PC-3 (cell line): ENCODE measurements around the gene CAMK2A. TPM values are rescaled to one million over a fixed set of nuclear protein-coding genes. Genes with fewer than 3 reads are reported as not detected.

Experiments
- ATAC-seq: fragments of 200-7000 bp; cut with Tn5 transposase; 2 replicates; pipeline ENCODE4 v1.9.1; 2020; ENCODE audit warnings: mild to moderate bottlenecking, moderate library complexity
- BruUV-seq: library from RNA; stranded (reverse); fragments of 400-500 nt; replicated peaks from 2 replicates; lab custom pipeline; 2021; lab: Mats Ljungman, UMichigan
- CTCF ChIA-PET: fragments of 300-600 bp; sonication (Branson Sonifier 250); formaldehyde crosslinking; loops from one replicate; lab custom pipeline; 2022; ENCODE audit warnings: antibody characterized with exemption; lab: Charles Lee
- POLR2A ChIA-PET: fragments of 300-600 bp; sonication (Branson Sonifier 250); formaldehyde crosslinking; loops from one replicate; lab custom pipeline; 2022; ENCODE audit warnings: antibody characterized with exemption; ENCODE audit not compliant: unreplicated experiment; lab: Charles Lee
- DNase-seq: peaks from one replicate; pipeline ENCODE4 v3.0.0-alpha.2; 2015
- H2AFZ ChIP-seq: fragments of 300-600 bp; sonication (generic); 2 replicates; pipeline ENCODE4 v1.6.0; 2016; ENCODE audit warnings: antibody characterized with exemption, low read length
- H3F3A ChIP-seq: fragments of 300-600 bp; sonication (generic); one replicate; pipeline ENCODE4 v1.6.0; 2017; ENCODE audit warnings: antibody characterized with exemption, low read length, control low read depth, mild to moderate bottlenecking; ENCODE audit not compliant: unreplicated experiment
- H3K27ac ChIP-seq: fragments of 300-600 bp; sonication (generic); 2 replicates; pipeline ENCODE4 v1.5.1; 2016; ENCODE audit warnings: mild to moderate bottlenecking, low read length
- H3K27me3 ChIP-seq: fragments of 300-600 bp; sonication (generic); 2 replicates; pipeline ENCODE4 v1.6.1; 2016; ENCODE audit warnings: low read length, mixed read lengths
- H3K36me3 ChIP-seq: fragments of 300-600 bp; sonication (generic); 2 replicates; pipeline ENCODE4 v1.6.1; 2016; ENCODE audit warnings: low read depth, mixed run types, low read length, mixed read lengths
- H3K4me1 ChIP-seq: fragments of 300-600 bp; sonication (generic); 2 replicates; pipeline ENCODE4 v1.5.1; 2016; ENCODE audit warnings: low read length; ENCODE audit not compliant: insufficient read depth
- H3K4me2 ChIP-seq: fragments of 300-600 bp; sonication (generic); 2 replicates; pipeline ENCODE4 v1.6.0; 2016; ENCODE audit warnings: low read length
- H3K4me3 ChIP-seq: fragments of 300-600 bp; sonication (generic); 2 replicates; pipeline ENCODE4 v1.5.1; 2016; ENCODE audit warnings: mild to moderate bottlenecking, low read length, mixed read lengths
- H3K79me2 ChIP-seq: fragments of 300-600 bp; sonication (generic); 2 replicates; pipeline ENCODE4 v1.6.1; 2017; ENCODE audit warnings: low read length, mixed read lengths
- H3K9ac ChIP-seq: fragments of 300-600 bp; sonication (generic); 2 replicates; pipeline ENCODE4 v1.6.0; 2016; ENCODE audit warnings: mild to moderate bottlenecking, low read length
- H3K9me2 ChIP-seq: fragments of 300-600 bp; sonication (generic); replicated peaks from 2 replicates; pipeline ENCODE4 v1.6.1; 2016; ENCODE audit warnings: mixed run types, low read length, mixed read lengths
- H3K9me3 ChIP-seq: fragments of 300-600 bp; sonication (generic); 2 replicates; pipeline ENCODE4 v1.6.1; 2016; ENCODE audit warnings: low read length, mixed read lengths
- H4K20me1 ChIP-seq: fragments of 300-600 bp; sonication (generic); 2 replicates; pipeline ENCODE4 v1.6.1; 2016; ENCODE audit warnings: low read length, mixed read lengths
- CTCF ChIP-seq: fragments of 300-600 bp; sonication (generic); conservative IDR thresholded peaks from 2 replicates; pipeline ENCODE4 v1.5.1; 2017; ENCODE audit warnings: antibody characterized with exemption, low read depth, mild to moderate bottlenecking, low read length
- EZH2 ChIP-seq: fragments of 300-600 bp; sonication (generic); IDR thresholded peaks from one replicate; pipeline ENCODE4 v1.6.1; 2017; ENCODE audit warnings: antibody characterized with exemption, mild to moderate bottlenecking, low read length; ENCODE audit not compliant: unreplicated experiment
- EZH2phosphoT487 ChIP-seq: fragments of 300-600 bp; sonication (generic); IDR thresholded peaks from 2 replicates; pipeline ENCODE4 v1.6.1; 2018; ENCODE audit warnings: mild to moderate bottlenecking, antibody characterized with exemption, low read length, borderline replicate concordance
- intact Hi-C: fragments of 100-400 bp; cut with micrococcal nuclease; formaldehyde crosslinking; loops from 2 replicates; pipeline ENCODE4 v1.9.0; 2023
- total RNA-seq: library from RNA; depleted of rRNA; stranded (reverse); fragments of >200 nt; gene quantifications from 2 replicates; pipeline ENCODE4 v1.2.3, GENCODE V29; 2014

Gene CAMK2A
- total RNA-seq, 1 experiment from 2014 or later, result 0.15 TPM

GRCh38 chr5:150309886-150310239 lies 20.3 kb upstream of the CAMK2A start:
- no TSS peak for BruUV-seq
- no peaks in the 10 kb centered on the region for H4K20me1 ChIP-seq
- no peaks in the 10 kb centered on the region for H3K9me3 ChIP-seq
- no peak overlapping the region for H3K4me2 ChIP-seq
- TF ChIP-seq CTCF (no peak), EZH2phosphoT487 (no peak), EZH2 (no peak)
- no peak for ATAC-seq
- H3K79me2 ChIP-seq, result no peaks in the 10 kb centered on the region
- no peak for DNase-seq
- H3F3A ChIP-seq, result no peaks in the 10 kb centered on the region
- H3K27ac ChIP-seq, result no peak overlapping the region
- no peak overlapping the region for H3K4me3 ChIP-seq
- H3K9ac ChIP-seq, result no peak overlapping the region
- H3K27me3 ChIP-seq, result no peaks in the 10 kb centered on the region
- H3K9me2 ChIP-seq, result no peaks in the 10 kb centered on the region
- POLR2A ChIA-PET, result no interaction called here
- intact Hi-C loops, result no loop called here
- no peaks in the 10 kb centered on the region for H3K36me3 ChIP-seq
- no peak overlapping the region for H2AFZ ChIP-seq
- H3K4me1 ChIP-seq, result no peaks in the 10 kb centered on the region
- CTCF ChIA-PET, result no interaction called here

GRCh38 chr5:150309101-150309885 lies 19.7 kb upstream of the CAMK2A start:
- Histone ChIP-seq H3K4me3 (no peak overlapping the region), H3K79me2 (no peaks in the 10 kb centered on the region), H3F3A (no peaks in the 10 kb centered on the region), H3K4me2 (no peak overlapping the region), H3K27me3 (no peaks in the 10 kb centered on the region), H2AFZ (no peak overlapping the region), H3K9me3 (no peaks in the 10 kb centered on the region), H3K36me3 (no peaks in the 10 kb centered on the region), H3K9me2 (no peaks in the 10 kb centered on the region), H3K27ac (no peak overlapping the region), H3K9ac (no peak overlapping the region), H3K4me1 (no peaks in the 10 kb centered on the region), H4K20me1 (no peaks in the 10 kb centered on the region)
- intact Hi-C loops, result no loop called here
- DNase-seq, result no peak
- CTCF ChIA-PET, result no interaction called here
- TF ChIP-seq CTCF, result no peak
- no peak for TF ChIP-seq EZH2phosphoT487
- ATAC-seq, result no peak
- BruUV-seq, result no TSS peak
- POLR2A ChIA-PET, result no interaction called here

GRCh38 chr5:150307617-150308426 lies 18.2 kb upstream of the CAMK2A start:
- TF ChIP-seq CTCF (no peak), EZH2phosphoT487 (no peak), EZH2 (no peak)
- CTCF ChIA-PET, result no interaction called here
- Histone ChIP-seq H3F3A (no peaks in the 10 kb centered on the region), H2AFZ (no peak overlapping the region), H4K20me1 (no peaks in the 10 kb centered on the region), H3K27me3 (no peaks in the 10 kb centered on the region), H3K27ac (no peak overlapping the region), H3K79me2 (no peaks in the 10 kb centered on the region), H3K4me1 (0 out of 2 replicates have a peak, but pooled peaks cover 3% of the 10 kb centered on the region), H3K9me2 (no peaks in the 10 kb centered on the region), H3K4me2 (no peak overlapping the region), H3K9ac (no peak overlapping the region), H3K36me3 (no peaks in the 10 kb centered on the region), H3K9me3 (no peaks in the 10 kb centered on the region), H3K4me3 (no peak overlapping the region)
- no TSS peak for BruUV-seq
- POLR2A ChIA-PET, result no interaction called here
- intact Hi-C loops, result no loop called here
- no peak for DNase-seq
- ATAC-seq, result no peak
